GM15510 (cell line): Measurements from ENCODE around the gene TF.

Source experiments
- POLR2A ChIP-seq: IDR thresholded peaks from 3 replicates; pipeline ENCODE4 v1.6.1; 2011; ENCODE audit warnings: borderline replicate concordance; ENCODE audit not compliant: insufficient read length; ENCODE audit errors: extremely low read depth

The TF gene

GRCh38 chr3:133775309-133775708 lies 29.1 kb downstream of the TF start:
- TF ChIP-seq POLR2A: no peak

- no peak for TF ChIP-seq POLR2A
Observed at GRCh38 chr3:133775835-133776234, 29.6 kb downstream of the TF start.

GRCh38 chr3:133776794-133777438 lies 30.7 kb downstream of the TF start:
- no peak for TF ChIP-seq POLR2A

- TF ChIP-seq POLR2A: no peak
Observed at GRCh38 chr3:133777807-133778568, 31.8 kb downstream of the TF start.

GRCh38 chr3:133779626-133780203 lies 33.5 kb downstream of the TF start:
- no peak for TF ChIP-seq POLR2A

- TF ChIP-seq POLR2A: no peak
Observed at GRCh38 chr3:133781570-133781969, 35.4 kb downstream of the TF start.

GRCh38 chr3:133782454-133782853 lies 36.3 kb downstream of the TF start:
- no peak for TF ChIP-seq POLR2A

- TF ChIP-seq POLR2A: no peak
Observed at GRCh38 chr3:133783762-133784161, 37.6 kb downstream of the TF start.

GRCh38 chr3:133788024-133788423 lies 41.8 kb downstream of the TF start:
- TF ChIP-seq POLR2A: no peak

- no peak for TF ChIP-seq POLR2A
Observed at GRCh38 chr3:133792171-133792763, 46.1 kb downstream of the TF start.

- TF ChIP-seq POLR2A: no peak
Observed at GRCh38 chr3:133797396-133798105, 51.4 kb downstream of the TF start.

GRCh38 chr3:133799794-133800585 lies 53.8 kb downstream of the TF start:
- TF ChIP-seq POLR2A: no peak

- no peak for TF ChIP-seq POLR2A
Observed at GRCh38 chr3:133803469-133803868, 57.3 kb downstream of the TF start.

GRCh38 chr3:133804896-133805295 lies 58.7 kb downstream of the TF start:
- no peak for TF ChIP-seq POLR2A
